Stromal cell of bone marrow (primary cell): ENCODE measurements around the gene MKNK2.

Experiments
- DNase-seq: peaks from one replicate; pipeline ENCODE4 v3.0.0-alpha.2; 2012; ENCODE audit warnings: low read depth

The MKNK2 gene

GRCh38 chr19:2027361-2027760 is 23.7 kb downstream of the MKNK2 start:
- peak; percentile 88 for DNase-seq

- DNase-seq, result no peak
These were observed 24.3 kb downstream of the MKNK2 start for GRCh38 chr19:2026770-2027169.

GRCh38 chr19:2022289-2022688 is 28.8 kb downstream of the MKNK2 start:
- DNase-seq, result no peak

GRCh38 chr19:2021453-2022140 is 29.4 kb downstream of the MKNK2 start:
- DNase-seq, result no peak

GRCh38 chr19:2018752-2019151 is 32.3 kb downstream of the MKNK2 start:
- DNase-seq, result no peak

- DNase-seq, result peak; percentile 74
These were observed 34.8 kb downstream of the MKNK2 start for GRCh38 chr19:2016041-2016807.

- DNase-seq, result peak; percentile 65
These were observed 35.5 kb downstream of the MKNK2 start, which contains the start of gene BTBD2 for GRCh38 chr19:2015608-2015950. TSS of gene BTBD2 (minus strand) at chr19:2015714. CDS start at chr19:2015703, 11 bp downstream.

- no peak for DNase-seq
These were observed 36.1 kb downstream of the MKNK2 start for GRCh38 chr19:2014731-2015607.

- no peak for DNase-seq
These were observed 36.9 kb downstream of the MKNK2 start for GRCh38 chr19:2014131-2014571.

- no peak for DNase-seq
These were observed 37.4 kb downstream of the MKNK2 start for GRCh38 chr19:2013683-2013961.

- DNase-seq, result no peak
These were observed 37.9 kb downstream of the MKNK2 start for GRCh38 chr19:2012941-2013682.

GRCh38 chr19:2011169-2011568 is 39.9 kb downstream of the MKNK2 start:
- DNase-seq, result no peak

- DNase-seq, result no peak
These were observed 40.8 kb downstream of the MKNK2 start for GRCh38 chr19:2010135-2010668.

- no peak for DNase-seq
These were observed 47.2 kb downstream of the MKNK2 start for GRCh38 chr19:2003874-2004273.

GRCh38 chr19:1999856-2000515 is 51.1 kb downstream of the MKNK2 start:
- no peak for DNase-seq

- no peak for DNase-seq
These were observed 52.0 kb downstream of the MKNK2 start for GRCh38 chr19:1998712-1999708.

GRCh38 chr19:1997353-1998233 is 53.5 kb downstream of the MKNK2 start:
- DNase-seq, result no peak

GRCh38 chr19:1992759-1993260 is 58.2 kb downstream of the MKNK2 start:
- no peak for DNase-seq
